Fibroblast of skin of back (primary cell): ENCODE measurements around the gene SLC16A14. TPM values are rescaled to one million over a fixed set of nuclear protein-coding genes. Genes with fewer than 3 reads are reported as not detected.
"Not testable (repeated sequence)": the region's sequence is repeated elsewhere in the genome, so short reads cannot be mapped to it uniquely, and the experiment has no call there.

Experiments
- DNase-seq: peaks from one replicate; pipeline ENCODE4 v3.0.0-alpha.2; 2013
- polyA plus RNA-seq, 2 experiments: library from polyadenylated mRNA; unstranded; fragments of 120-200 nt; gene quantifications; one replicate each; pipeline ENCODE4 v1.2.1, GENCODE V29; 2013; ENCODE audit not compliant: insufficient read length in 2 of 2

The SLC16A14 gene, protein sequence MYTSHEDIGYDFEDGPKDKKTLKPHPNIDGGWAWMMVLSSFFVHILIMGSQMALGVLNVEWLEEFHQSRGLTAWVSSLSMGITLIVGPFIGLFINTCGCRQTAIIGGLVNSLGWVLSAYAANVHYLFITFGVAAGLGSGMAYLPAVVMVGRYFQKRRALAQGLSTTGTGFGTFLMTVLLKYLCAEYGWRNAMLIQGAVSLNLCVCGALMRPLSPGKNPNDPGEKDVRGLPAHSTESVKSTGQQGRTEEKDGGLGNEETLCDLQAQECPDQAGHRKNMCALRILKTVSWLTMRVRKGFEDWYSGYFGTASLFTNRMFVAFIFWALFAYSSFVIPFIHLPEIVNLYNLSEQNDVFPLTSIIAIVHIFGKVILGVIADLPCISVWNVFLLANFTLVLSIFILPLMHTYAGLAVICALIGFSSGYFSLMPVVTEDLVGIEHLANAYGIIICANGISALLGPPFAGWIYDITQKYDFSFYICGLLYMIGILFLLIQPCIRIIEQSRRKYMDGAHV
- polyA plus RNA-seq (2013, experiment 1 of 2; ENCODE audit: insufficient read length), result 0.07 TPM
- polyA plus RNA-seq (2013, experiment 2 of 2; ENCODE audit: insufficient read length), result 0.29 TPM

DNA sequence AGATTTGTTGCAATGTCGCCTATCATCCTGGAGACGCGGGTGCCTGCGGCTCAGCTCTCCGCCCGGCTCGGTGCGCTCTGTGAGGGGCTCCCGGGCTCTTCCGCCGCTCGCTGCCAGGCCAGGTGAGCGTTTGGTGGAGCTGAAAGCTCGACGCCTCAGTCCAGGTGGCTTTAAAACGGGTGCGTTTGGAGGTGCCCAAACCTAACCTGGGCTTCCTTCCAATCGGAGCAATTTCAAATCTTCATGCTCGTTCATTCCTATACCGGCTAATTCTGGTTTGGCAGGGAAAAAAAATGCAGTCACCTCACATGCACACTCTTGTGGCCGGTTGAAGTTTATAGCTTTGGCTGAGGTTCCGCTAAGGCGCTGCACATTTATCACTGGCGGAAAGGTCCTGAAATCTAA is at the start of gene SLC16A14:
TSS of gene SLC16A14 (minus strand) at position 274 of the 405 bp plus-strand sequence. CDS start 9,572 bp downstream, outside the sequence.
- peak; percentile 38 for DNase-seq

DNA sequence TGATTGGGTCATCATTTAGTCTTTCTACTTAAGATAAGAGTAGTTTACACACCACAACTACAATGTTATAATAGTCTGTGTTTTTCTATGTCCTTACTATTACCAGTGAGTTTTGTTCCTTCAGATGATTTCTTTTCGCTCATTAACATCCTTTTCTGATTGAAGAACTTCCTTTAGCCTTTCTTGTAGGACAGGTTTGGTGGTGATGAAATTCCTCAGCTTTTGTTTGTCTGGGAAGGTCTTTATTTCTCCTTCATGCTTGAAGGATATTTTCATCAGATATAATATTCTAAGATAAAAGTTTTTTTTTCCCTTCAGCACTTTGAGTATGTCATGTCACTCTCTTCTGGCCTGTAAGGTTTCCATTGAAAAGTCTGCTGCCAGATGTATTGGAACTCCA is 38.0 kb upstream of the SLC16A14 start:
- DNase-seq, result no peak

DNA sequence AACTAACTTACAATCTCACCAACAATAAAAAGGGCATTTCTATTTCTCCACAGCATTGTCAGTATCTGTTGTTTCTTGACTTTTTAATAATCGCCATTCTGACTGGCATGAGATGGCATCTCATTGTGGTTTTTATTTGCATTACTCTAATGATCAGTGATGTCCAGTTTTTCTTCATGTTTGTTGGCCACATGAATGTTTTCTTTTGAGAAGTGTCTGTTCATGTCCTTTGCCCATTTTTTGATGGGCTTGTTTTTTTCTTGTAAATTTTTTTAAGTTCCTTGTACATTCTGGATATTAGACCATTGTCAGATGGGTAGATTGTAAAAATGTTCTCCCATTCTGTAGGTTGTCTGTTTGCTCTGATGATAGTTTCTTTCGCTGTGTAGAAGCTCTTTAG is 33.2 kb upstream of the SLC16A14 start:
- not testable (repeated sequence) for DNase-seq

DNA sequence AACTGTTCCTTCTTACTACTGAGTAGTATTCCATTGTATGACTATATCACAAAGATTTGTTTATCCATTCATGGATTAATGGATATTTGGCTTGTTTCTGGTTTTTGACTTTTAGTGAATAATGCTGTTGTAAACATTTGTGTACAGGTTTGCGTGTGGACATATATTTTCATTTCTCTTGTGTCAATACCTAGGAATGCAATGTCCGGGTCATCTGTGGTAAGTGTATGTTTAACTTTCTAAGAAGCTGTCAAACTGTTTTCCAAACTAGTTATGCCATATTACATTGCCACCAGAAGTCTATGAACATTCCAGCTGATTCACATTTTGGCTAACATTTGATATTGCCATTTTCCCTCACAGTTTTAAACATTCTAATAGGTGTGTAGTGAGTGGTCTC is 29.1 kb upstream of the SLC16A14 start:
- no peak for DNase-seq

DNA sequence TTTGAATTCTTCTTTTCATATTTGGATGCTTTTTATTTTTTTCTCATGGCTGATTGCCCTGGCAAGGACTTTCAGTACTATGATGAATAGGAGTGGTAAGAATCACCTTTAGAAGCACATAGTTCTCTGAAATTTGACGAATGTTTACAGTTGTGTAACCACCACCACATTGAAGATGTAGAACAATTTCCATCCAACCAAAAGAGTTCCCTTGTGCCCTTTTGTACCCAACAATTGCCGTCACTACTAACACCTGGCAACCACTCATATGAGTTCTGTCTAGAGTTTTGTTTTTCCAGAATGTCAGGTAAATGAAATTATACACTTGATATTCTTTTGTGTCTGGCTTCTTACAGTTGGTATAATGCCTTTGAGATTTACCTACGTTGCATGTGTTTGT is 28.7 kb upstream of the SLC16A14 start:
- no peak for DNase-seq

DNA sequence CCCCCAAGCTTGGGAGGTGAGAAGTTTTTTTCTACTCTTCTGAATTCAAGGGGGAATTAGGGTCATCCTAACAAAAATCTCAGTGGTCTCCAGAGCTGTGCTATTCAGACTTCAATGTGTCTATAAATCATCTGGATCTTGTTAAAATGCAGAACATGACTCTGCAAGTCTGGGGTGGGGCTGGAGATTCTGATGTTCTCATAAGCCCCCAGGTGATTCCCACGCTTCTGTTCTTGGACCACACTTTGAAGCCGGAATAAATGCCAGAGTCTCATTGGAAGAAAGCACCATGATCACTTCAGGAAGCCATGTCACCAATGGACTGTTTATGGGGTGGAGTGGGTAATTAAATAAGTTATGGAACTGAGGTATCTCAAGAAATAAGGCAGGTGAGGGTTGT is 22.2 kb upstream of the SLC16A14 start:
- no peak for DNase-seq

DNA sequence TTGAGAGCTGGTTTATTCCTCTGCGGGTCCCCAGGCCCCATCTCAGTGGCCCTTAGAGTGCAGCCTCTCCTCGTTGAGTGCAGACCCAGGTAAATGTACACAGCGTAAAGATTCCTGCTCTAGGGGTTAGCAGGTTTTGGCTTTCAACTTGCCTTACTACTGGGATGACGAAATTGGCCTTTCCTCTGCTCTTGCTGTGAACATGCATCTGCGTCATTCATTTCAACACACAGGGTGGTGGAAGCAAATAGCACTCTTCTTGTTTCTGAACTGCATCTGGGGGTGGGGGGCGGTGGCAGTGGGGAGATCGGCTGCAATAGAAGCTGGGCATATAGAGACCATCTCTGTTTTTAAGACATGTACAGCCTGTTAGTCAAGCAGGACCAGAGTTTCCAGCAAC is 16.5 kb upstream of the SLC16A14 start:
- no peak for DNase-seq

DNA sequence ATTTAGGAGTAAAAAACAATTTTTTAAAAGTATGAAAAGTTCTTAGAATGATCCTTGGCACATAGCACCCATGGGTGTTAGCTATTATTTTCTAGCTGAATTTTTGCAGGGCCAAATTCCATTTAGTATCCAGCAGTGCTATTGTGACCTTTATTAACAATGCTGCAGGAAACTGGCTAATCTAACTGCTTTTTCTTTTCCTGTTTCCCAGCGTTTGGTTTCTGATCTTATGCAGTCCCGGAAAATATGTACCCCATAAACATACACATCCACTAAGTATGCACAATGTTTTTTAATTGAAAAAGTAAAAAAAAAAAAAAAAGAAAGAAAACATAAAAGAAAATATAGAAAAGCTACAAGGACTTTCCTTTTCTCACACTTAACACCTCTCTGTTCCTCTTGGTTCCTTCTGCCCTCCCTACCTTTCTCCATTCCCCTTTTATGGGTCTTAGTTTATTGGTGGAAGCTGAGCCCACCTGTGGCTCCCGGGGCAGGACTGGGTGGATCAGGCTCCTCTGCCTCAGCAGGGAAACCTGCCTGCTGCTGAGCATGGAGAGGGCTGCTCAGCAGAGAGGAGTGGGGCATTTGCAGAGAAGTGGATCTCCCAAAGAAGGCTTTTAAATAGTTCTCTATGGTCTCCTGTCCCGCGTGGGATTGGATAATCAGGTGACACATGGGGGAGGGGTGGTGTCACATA is 9.3 kb upstream of the SLC16A14 start:
- DNase-seq, result no peak

DNA sequence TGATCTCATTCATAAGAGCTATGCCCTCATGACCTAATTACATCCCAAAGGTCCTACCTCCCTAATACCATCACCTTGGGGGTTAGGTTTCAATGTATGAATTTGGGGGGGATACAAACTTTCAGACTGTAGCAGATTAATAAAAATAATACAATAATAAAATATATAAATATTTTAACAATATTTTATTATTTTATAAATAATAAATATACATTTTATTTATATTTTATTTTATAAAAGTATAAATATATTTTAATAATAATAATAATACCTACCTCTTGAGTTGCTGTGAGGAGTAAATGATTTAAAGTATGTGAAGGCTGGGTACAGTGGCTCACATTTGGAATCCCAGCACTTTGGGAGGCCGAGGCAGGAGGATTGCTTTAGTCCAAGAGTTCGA is 8.1 kb upstream of the SLC16A14 start:
- DNase-seq, result no peak

DNA sequence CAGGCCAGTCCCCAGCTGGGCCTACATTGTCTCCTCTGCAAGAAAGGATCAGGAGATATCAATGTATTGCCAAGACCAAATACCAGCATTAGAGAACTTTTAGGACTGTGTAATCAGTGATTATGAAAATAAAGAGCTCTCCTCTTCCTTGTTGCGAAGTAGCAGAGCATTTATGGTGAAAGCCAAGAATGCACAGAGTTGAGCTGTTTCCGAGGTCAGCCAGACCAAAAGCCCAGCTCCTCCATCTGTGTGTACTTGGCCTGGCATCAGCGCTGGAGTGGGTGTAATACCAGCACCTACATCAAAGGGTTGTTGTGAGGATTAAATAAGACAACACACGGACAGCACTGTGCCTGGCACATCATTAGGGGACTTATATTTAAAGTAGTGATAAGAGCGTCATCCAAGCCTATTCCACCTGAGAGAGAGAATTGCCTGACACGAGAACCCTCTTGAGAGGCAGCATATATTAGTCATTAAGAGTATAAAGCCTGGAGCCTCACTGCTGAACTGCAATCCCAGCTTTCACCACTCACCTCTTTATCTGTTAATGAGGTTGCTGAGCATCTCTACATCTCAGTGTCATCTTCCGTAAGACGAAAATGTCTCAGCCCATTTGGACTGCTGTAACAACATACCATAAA is 7.4 kb upstream of the SLC16A14 start:
- no peak for DNase-seq

DNA sequence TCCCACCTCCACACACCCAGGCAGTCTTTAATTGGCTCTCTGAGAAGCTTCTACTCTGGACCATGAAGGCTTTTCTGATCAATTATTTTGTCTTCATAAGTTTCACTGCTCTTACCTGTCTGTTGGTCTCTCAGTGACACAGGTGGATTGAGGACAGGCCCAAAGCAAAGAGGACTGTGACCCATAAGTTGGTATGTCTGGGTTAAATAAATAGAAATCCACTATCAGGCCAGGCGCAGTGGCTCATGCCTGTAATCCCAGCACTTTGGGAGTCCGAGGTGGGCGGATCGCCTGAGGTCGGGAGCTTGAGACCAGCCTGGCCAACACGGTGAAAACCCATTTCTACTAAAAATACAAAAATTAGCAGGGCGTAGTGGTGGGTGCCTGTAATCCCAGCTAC is 2.7 kb upstream of the SLC16A14 start:
- no peak for DNase-seq

DNA sequence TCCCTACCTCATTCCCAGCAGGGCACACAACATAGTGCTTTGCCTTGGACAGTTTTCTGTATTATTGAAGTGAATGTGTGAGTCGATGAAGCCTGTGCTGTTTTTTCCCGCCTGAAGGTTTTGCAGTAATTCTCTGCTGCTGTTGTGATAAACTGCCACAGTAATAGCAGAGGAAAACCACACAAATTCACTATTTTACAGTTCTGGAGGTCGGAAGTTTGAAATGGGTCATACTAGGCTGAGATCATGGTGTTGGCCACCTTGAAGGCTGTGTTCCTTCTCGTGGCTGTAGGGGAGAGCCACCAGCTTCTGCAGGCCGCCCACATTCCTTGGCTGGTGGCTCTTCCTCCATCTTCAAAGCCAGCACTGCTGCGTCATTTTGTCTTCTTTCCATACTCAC is 678 bp upstream of the SLC16A14 start:
- no peak for DNase-seq

DNA sequence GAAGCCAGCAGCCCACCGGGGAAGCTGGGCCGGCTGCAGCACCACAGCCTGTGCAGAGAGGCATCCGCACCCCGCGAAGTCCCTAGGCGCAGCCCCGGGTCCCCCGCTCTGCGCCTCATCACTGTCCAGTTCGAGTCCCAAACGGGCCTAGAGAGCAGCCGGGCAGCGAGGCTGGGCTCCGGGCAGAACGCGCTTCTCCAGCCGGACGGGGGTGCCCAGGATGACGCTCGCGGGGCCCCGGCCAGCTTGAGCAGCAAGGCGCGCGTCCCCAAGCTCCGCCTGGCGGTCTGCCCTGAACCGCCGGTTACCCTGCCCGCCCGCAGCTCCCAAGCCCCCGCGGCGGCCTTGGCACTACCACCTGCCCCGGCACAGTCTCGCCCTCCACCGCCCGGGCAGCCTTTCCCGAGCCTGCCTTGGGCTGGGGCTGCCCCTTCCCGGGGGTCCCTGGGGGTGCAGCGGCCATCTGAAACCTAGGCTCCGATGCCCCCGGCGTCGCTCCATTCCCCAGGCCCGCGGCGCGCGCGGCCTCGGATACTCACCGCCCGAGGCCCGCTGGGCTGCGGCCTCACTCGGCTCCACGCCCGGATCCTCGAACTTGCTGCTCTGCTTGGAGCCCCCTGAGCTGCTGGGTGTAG is 591 bp downstream of the SLC16A14 start:
- DNase-seq, result peak; percentile 36

DNA sequence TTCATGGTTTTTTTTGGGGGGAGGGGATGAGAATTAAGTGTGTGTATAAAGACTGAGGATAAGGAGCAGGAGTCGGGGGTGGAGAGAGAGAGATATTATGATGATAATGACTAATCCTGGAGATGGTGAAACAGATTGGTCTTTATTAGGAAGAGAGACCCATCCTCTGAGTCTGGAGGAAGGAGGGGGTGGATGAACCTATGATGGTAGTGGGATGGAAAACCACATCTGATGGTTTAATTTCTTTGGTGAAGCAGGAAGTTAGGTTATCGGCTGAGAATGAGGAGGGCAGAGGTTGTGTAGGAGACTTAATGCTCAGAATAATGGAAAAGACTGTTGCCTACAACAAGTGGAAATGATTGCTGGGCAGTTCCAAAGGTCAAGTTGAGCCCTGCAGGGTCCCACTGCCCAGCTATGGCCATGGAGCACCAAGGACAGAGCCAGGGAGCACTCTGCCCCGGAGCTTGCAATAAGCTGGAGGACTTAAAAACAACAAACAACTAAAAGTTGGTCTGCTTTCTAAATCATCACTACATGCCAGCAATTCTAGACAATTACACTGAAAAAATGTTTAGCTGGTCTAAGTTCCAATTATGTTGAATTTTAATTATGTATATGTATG is 7.9 kb downstream of the SLC16A14 start:
- no peak for DNase-seq

DNA sequence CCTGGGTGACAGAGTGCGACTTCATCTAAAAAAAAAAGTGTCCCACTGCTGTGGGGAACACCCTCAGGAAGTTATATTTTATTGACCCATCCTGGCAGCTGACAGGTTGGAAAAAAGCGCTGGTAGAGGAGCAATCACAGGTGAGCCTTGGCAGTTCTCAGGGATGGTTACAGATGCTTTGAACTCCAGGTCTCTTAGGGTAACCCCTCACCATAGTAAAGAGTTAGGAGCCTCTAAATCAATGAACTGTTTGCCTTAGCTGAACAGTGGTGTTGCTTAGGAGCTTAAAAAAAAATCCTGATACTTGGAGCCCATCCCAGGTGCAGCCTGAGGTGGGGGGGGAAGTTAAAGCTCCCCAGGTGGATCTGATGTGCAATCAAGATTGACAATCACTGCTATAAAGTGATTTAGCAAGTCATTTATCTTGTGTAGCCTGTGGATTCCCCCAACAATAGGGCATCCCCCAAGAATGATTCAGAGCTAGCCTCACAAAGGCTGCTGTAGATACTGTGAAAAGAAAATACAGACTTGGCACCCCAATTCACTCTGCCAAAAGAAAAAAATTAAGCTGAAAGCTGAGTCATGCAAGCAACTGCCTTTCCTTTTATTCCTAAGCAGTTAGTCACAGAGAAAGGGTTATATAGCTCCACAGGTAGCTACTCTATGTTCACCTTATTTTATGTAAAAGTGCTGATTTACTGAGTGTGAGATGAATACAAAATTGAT is 14.8 kb downstream of the SLC16A14 start:
- peak; percentile 43 for DNase-seq

DNA sequence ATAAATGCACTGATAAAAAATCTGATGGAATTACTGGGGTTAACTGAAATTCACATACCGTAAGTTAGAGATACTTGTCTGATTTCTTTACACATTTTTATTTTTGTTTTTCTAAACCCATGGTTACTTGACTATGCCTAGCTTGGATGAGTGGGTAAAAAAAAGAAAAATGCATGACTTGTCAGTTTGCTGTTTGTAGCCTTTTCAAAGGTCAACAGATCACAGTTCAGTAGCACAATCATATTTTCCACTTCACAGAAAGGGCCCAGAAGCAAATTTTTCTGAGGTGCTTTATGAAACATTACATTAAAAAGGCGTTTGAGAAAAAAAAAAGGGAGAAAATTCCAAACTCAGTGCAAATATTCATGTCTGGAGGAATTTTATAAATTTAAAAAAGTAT is 16.4 kb downstream of the SLC16A14 start:
- DNase-seq, result peak; percentile 40

DNA sequence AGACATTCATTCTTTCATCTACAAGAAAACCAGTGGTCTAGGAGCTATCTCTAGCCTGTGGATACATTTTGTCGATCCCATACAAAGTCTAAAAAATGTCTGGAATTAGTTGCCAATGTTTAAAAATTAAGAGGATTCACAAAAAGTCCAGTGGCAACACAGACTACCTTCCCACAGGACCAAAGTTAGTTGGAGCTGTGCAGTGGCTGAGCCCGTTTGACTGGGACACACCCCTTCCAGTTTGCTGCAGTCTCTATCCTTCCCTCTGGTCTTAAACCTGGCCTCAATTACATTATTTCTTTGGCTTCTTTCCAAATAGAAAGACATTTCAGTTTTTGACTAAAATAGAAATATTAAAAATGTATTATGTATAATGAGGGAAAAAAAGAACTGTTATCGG is 18.6 kb downstream of the SLC16A14 start:
- no peak for DNase-seq

DNA sequence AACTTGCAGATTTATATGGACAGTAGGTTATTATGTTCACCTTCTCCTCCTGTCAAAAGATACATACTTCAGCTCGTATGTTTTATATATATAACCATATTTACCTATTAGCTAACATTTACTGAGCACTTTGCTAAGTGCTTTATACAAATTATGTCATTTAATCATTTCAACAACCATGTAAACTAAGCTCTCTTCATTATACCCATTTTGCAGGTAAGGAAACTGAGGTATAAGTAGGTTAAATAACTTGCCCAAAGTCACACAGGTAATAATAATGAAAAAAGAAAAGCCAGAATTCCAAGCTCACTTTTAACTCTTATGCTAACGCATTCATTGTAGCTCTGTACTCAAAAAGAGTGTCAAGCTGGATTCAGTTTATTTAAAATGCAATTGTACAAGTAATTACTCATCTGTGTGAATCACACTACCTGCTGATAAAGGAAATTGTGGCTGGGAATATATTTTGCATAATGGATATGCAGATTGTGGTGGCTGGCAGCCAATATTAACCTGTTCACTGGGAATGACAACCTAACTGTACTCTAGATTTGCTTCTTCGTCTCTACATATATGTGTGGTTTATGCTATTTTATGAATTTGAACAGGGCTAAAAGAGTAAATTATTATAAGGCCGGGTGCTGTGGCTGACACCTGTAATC is 20.6 kb downstream of the SLC16A14 start:
- no peak for DNase-seq

DNA sequence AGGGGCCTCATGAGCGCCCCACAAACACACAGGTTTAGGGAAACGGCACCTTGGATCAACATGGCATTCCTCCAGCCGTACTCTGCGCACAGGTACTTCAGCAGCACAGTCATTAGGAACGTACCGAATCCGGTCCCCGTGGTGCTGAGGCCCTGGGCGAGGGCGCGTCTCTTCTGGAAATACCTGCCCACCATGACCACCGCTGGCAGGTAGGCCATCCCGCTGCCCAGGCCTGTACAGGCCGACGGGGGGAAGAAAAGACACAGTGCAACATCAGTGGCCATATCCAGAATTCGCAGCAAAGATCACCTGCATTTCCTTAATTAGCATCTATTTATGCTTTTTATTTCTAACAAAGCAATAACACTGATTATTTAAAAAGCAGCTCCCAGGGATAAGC is 22.2 kb downstream of the SLC16A14 start:
- no peak for DNase-seq

DNA sequence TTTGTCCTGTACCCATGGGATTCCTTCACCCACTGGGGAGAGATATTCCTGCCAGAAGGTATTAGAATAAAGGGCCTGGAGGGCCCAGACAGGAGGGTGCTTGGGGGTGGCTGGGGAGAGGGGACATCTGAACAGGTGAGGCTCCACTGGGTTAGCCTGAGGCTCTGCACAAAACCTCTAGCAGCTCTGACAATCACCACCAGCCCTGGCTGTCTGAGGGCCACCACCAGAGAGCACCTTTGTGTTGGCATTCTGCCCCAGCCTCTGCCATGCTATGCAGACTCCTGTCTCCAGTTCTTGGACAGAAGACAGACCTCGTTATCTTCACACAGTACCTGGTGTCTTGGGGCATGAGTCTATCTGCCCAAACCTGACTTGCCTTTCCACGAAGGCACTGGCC is 25.3 kb downstream of the SLC16A14 start:
- DNase-seq, result no peak

DNA sequence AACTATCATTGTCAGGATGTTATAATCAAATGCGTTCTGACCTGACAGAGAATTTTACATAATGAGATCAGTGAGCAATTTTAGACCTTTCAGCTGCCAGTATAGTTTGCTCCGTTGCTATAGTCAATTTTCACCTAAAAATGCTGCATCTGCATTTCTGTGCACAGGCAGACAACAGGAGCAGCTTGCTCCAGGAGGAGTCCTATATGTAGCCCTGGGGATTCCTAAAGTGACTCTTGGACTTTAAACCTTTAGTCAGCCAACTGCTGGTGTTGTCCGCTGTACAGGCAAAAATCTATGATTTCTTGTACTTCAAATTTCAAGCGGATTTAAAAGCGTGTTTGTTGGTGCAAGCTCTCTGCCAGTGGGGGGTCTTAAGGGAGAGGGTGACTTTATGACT is 25.7 kb downstream of the SLC16A14 start:
- no peak for DNase-seq
